DMS153 (cell line): ENCODE data around the gene RTKN2.

Experiments used
- DNase-seq: peaks from one replicate; lab custom pipeline; 2025; lab: John Stamatoyannopoulos, UW

RTKN2 gene

GRCh38 chr10:62224606-62225005, 44.0 kb downstream of the RTKN2 start:
- DNase-seq: no peak

GRCh38 chr10:62217683-62218082, 51.0 kb downstream of the RTKN2 start:
- no peak for DNase-seq

- DNase-seq: no peak
Measured at GRCh38 chr10:62214364-62214874, 54.2 kb downstream of the RTKN2 start.

- DNase-seq: no peak
Measured at GRCh38 chr10:62205750-62206399, 62.8 kb downstream of the RTKN2 start.

- no peak for DNase-seq
Measured at GRCh38 chr10:62199584-62199983, 69.1 kb downstream of the RTKN2 start.

GRCh38 chr10:62196528-62196927, 72.1 kb downstream of the RTKN2 start:
- no peak for DNase-seq

GRCh38 chr10:62195675-62195926, 73.0 kb downstream of the RTKN2 start:
- no peak for DNase-seq

- no peak for DNase-seq
Measured at GRCh38 chr10:62194924-62195674, 73.5 kb downstream of the RTKN2 start.

- DNase-seq: no peak
Measured at GRCh38 chr10:62193479-62193878, 75.2 kb downstream of the RTKN2 start.

GRCh38 chr10:62189131-62189530, 79.5 kb downstream of the RTKN2 start:
- DNase-seq: no peak

GRCh38 chr10:62188021-62188616, 80.5 kb downstream of the RTKN2 start:
- no peak for DNase-seq

- no peak for DNase-seq
Measured at GRCh38 chr10:62186999-62187675, 81.5 kb downstream of the RTKN2 start.

GRCh38 chr10:62185919-62186692, 82.5 kb downstream of the RTKN2 start:
- DNase-seq: no peak

- no peak for DNase-seq
Measured at GRCh38 chr10:62183857-62184795, 84.5 kb downstream of the RTKN2 start.

GRCh38 chr10:62183442-62183841, 85.2 kb downstream of the RTKN2 start:
- DNase-seq: no peak

- DNase-seq: no peak
Measured at GRCh38 chr10:62182595-62182994, 86.0 kb downstream of the RTKN2 start.

- DNase-seq: no peak
Measured at GRCh38 chr10:62182171-62182570, 86.5 kb downstream of the RTKN2 start.

- no peak for DNase-seq
Measured at GRCh38 chr10:62180677-62181076, 88.0 kb downstream of the RTKN2 start.

- no peak for DNase-seq
Measured at GRCh38 chr10:62178568-62178967, 90.1 kb downstream of the RTKN2 start.

GRCh38 chr10:62177111-62177510, 91.5 kb downstream of the RTKN2 start:
- no peak for DNase-seq

- DNase-seq: no peak
Measured at GRCh38 chr10:62175251-62175650, 93.4 kb downstream of the RTKN2 start.
